Gastrocnemius medialis (tissue), 4 donors: ENCODE measurements around the gene ANKRD13B. TPM values are rescaled to one million over a fixed set of nuclear protein-coding genes. Genes with fewer than 3 reads are reported as not detected.
A peak's percentile ranks its signal among the peaks of the same experiment; 100 is the strongest.

Experiments
- ATAC-seq, 2 donors: fragments of 150-250 bp; one replicate each; pipeline ENCODE4 v1.9.1; 2016
- DNase-seq, 2 donors: peaks; one replicate each; pipeline ENCODE4 v3.0.0-alpha.2; 2019
- H3K27ac ChIP-seq, 4 donors: fragments of 200-600 bp; sonication (generic); 1 replicate in 1 of 4; 2 replicates in 3 of 4; pipeline ENCODE4 v1.5.1; 2016 to 2018; ENCODE audit warnings: mild to moderate bottlenecking in 2 of 4, moderate library complexity in 1 of 4
- H3K27me3 ChIP-seq, 3 donors: fragments of 200-600 bp; sonication (generic) in 2 of 3; 1 replicate in 1 of 3; 2 replicates in 2 of 3; pipeline versions ENCODE4 v1.5.1 to v1.6.0; 2016 to 2019; ENCODE audit warnings: mild to moderate bottlenecking in 1 of 3, moderate library complexity in 1 of 3
- H3K36me3 ChIP-seq, 2 donors: fragments of 200-600 bp; sonication (generic) in 1 of 2; one replicate each; pipeline ENCODE4 v1.5.1; 2017 to 2018
- H3K4me1 ChIP-seq, 2 donors: fragments of 200-600 bp; sonication (generic) in 1 of 2; one replicate each; pipeline ENCODE4 v1.5.1; 2016 to 2017; ENCODE audit warnings: mild to moderate bottlenecking in 2 of 2
- H3K4me3 ChIP-seq, 4 donors: fragments of 200-600 bp; sonication (generic) in 3 of 4; 1 replicate in 1 of 4; 2 replicates in 3 of 4; pipeline ENCODE4 v1.5.1; 2016 to 2019; ENCODE audit warnings: mild to moderate bottlenecking in 2 of 4
- H3K9me3 ChIP-seq, 3 donors: fragments of 200-600 bp; sonication (generic) in 2 of 3; 1 replicate in 1 of 3; 2 replicates in 2 of 3; pipeline ENCODE4 v1.5.1; 2016 to 2019
- CTCF ChIP-seq, 5 experiments: fragments of 450-650 bp in 3 of 5; fragments of 200-600 bp in 2 of 5; sonication (generic) in 2 of 5; IDR thresholded peaks in 4 of 5; conservative IDR thresholded peaks in 1 of 5; 1 replicate in 4 of 5; 2 replicates in 1 of 5; pipeline ENCODE4 v1.5.1; 2016 to 2019; ENCODE audit warnings: antibody characterized with exemption in 5 of 5, mild to moderate bottlenecking in 3 of 5, moderate library complexity in 3 of 5
- POLR2A ChIP-seq, 2 donors: fragments of 450-650 bp; IDR thresholded peaks; one replicate each; pipeline ENCODE4 v1.6.1; 2017; ENCODE audit warnings: antibody characterized with exemption in 2 of 2, mild to moderate bottlenecking in 2 of 2, moderate library complexity in 2 of 2
- in situ Hi-C, 4 donors: fragments of 200-750 bp; cut with MboI; loops; one replicate each; pipeline versions ENCODE4 v1.15.0 to v1.8.0; 2017; ENCODE audit warnings: low sequenced_read_pairs in 4 of 4
- intact Hi-C: fragments of 100-400 bp; cut with DNase I; formaldehyde crosslinking; loops from one replicate; pipeline ENCODE4 v1.15.1; 2023; ENCODE audit warnings: low total_unique reads
- total RNA-seq, 4 donors: library from RNA; depleted of rRNA; stranded (reverse); fragments of >200 nt; gene quantifications; one replicate each; pipeline versions ENCODE4 v1.1.0 to v1.2.3, GENCODE V29; 2016

Gene ANKRD13B
- total RNA-seq, 4 donors from 2014 or later = 8.2 to 11.5 (median 9.2) TPM

GRCh38 chr17:29589524-29590410, 3.2 kb upstream of the ANKRD13B start, which contains the start of gene GIT1:
Gene GIT1, minus strand, starts transcription at chr17:29589648. Its CDS starts 270 bp downstream, at chr17:29589378.
- Histone ChIP-seq H3K4me1 (peaks cover 65 to 71% of the 10 kb centered on the region in 2 donors), H3K9me3 (no peaks in the 10 kb centered on the region), H3K27me3 (no peaks in the 10 kb centered on the region), H3K4me3 (peak within 1 kb of the TSS; percentile 67 to 89 (median 79)), H3K27ac (peak within 1 kb of the TSS; percentile 85 to 98 (median 93)), H3K36me3 (no peaks in the 10 kb centered on the region)
- peak; percentile 75 to 85 for DNase-seq
- peak; percentile 61 to 62 for ATAC-seq
- intact Hi-C loops = loop anchor here (2.0 to 10.0 kb wide), 2 partner anchors 23 to 435 kb away; no protein-coding TSS in a partner anchor
- peak; percentile 90 to 91 for TF ChIP-seq POLR2A (IDR thresholded peaks at IDR 0.05)
- TF ChIP-seq CTCF (IDR thresholded peaks at IDR 0.05 in 4 of 5, conservative IDR thresholded peaks at IDR 0.05 in 1 of 5) = no peak
- in situ Hi-C loops = loop anchor here in 1 of 4 donors (25.0 kb wide), 1 partner anchor 348 kb away; the partner anchor contains the start of genes EFCAB5 and SSH2

- no peaks in the 10 kb centered on the region for H3K36me3 ChIP-seq
- peak overlapping the region; percentile 58 to 89 (median 66) for H3K4me3 ChIP-seq
- H3K9me3 ChIP-seq = no peaks in the 10 kb centered on the region
- no peak for TF ChIP-seq POLR2A (IDR thresholded peaks at IDR 0.05)
- TF ChIP-seq CTCF (IDR thresholded peaks at IDR 0.05 in 4 of 5, conservative IDR thresholded peaks at IDR 0.05 in 1 of 5) = no peak
- H3K4me1 ChIP-seq = peaks cover 62 to 65% of the 10 kb centered on the region in 2 donors
- peak overlapping the region; percentile 85 to 98 (median 93) for H3K27ac ChIP-seq
- in situ Hi-C loops (loop anchor here in 1 of 4 donors (25.0 kb wide), 1 partner anchor 347 kb away; the partner anchor contains the start of genes EFCAB5 and SSH2), intact Hi-C loops (loop anchor here (1.0 to 2.0 kb wide), 2 partner anchors 10 to 22 kb away; no protein-coding TSS in a partner anchor)
- no peaks in the 10 kb centered on the region for H3K27me3 ChIP-seq
- DNase-seq (no peak), ATAC-seq (peak; percentile 5 to 13)
Observed at GRCh38 chr17:29590411-29591145, 2.4 kb upstream of the ANKRD13B start.

GRCh38 chr17:29591146-29591736, 1.7 kb upstream of the ANKRD13B start:
- no peaks in the 10 kb centered on the region for H3K36me3 ChIP-seq
- peak overlapping the region; percentile 85 to 98 (median 93) for H3K27ac ChIP-seq
- H3K9me3 ChIP-seq = no peaks in the 10 kb centered on the region
- peak overlapping the region; percentile 58 to 89 (median 66) for H3K4me3 ChIP-seq
- TF ChIP-seq CTCF (IDR thresholded peaks at IDR 0.05 in 4 of 5, conservative IDR thresholded peaks at IDR 0.05 in 1 of 5) (no peak), POLR2A (IDR thresholded peaks at IDR 0.05) (peak; percentile 4 to 7)
- ATAC-seq = peak; percentile 1 to 19
- peak in 1 of 2 donors; percentile 56 for DNase-seq
- in situ Hi-C loops = loop anchor here in 1 of 4 donors (25.0 kb wide), 1 partner anchor 346 kb away; the partner anchor contains the start of genes EFCAB5 and SSH2
- intact Hi-C loops = loop anchor here (1.0 to 2.0 kb wide), 2 partner anchors 11 to 22 kb away; no protein-coding TSS in a partner anchor
- H3K27me3 ChIP-seq = no peaks in the 10 kb centered on the region
- H3K4me1 ChIP-seq = peaks cover 57 to 62% of the 10 kb centered on the region in 2 donors
